A673 (cell line): ENCODE measurements around the gene ZCCHC3. TPM values are rescaled to one million over a fixed set of nuclear protein-coding genes. Genes with fewer than 3 reads are reported as not detected.
A peak's percentile ranks its signal among the peaks of the same experiment; 100 is the strongest.

Experiments used
- BruUV-seq: library from RNA; stranded (reverse); fragments of 400-500 nt; replicated peaks from 2 replicates; lab custom pipeline; 2021; lab: Mats Ljungman, UMichigan
- CTCF ChIA-PET: fragments of 300-600 bp; sonication (Branson Sonifier 250); formaldehyde crosslinking; loops from one replicate; lab custom pipeline; 2022; ENCODE audit warnings: antibody characterized with exemption; lab: Charles Lee
- POLR2A ChIA-PET: fragments of 300-600 bp; sonication (Branson Sonifier 250); formaldehyde crosslinking; loops from one replicate; lab custom pipeline; 2022; ENCODE audit warnings: antibody characterized with exemption; ENCODE audit not compliant: low non-redundant PET; lab: Charles Lee
- DNase-seq: peaks from one replicate; pipeline ENCODE4 v3.0.0-alpha.2; 2015; ENCODE audit warnings: low spot score
- H3K27ac ChIP-seq: fragments of 200-600 bp; sonication (generic); 2 replicates; pipeline ENCODE4 v1.5.1; 2016; ENCODE audit warnings: mixed run types, low read depth, mild to moderate bottlenecking, mixed read lengths, antibody characterized with exemption, low read length; ENCODE audit not compliant: poor library complexity, severe bottlenecking
- H3K27me3 ChIP-seq: fragments of 200-600 bp; sonication (generic); replicated peaks from 2 replicates; pipeline ENCODE4 v1.6.1; 2017; ENCODE audit warnings: mixed run types, low read depth, mild to moderate bottlenecking, mixed read lengths, antibody characterized with exemption, low read length; ENCODE audit not compliant: insufficient read depth, poor library complexity
- H3K36me3 ChIP-seq: fragments of 200-600 bp; sonication (generic); 2 replicates; pipeline ENCODE4 v1.6.1; 2016; ENCODE audit warnings: mixed run types, mild to moderate bottlenecking, mixed read lengths, antibody characterized with exemption, low read length; ENCODE audit not compliant: insufficient read depth, poor library complexity, severe bottlenecking
- H3K4me1 ChIP-seq: fragments of 200-600 bp; sonication (generic); 2 replicates; pipeline ENCODE4 v1.6.1; 2017; ENCODE audit warnings: mixed run types, mild to moderate bottlenecking, mixed read lengths, antibody characterized with exemption, low read length; ENCODE audit not compliant: insufficient read depth, poor library complexity, severe bottlenecking
- H3K4me3 ChIP-seq: fragments of 200-600 bp; sonication (generic); 2 replicates; pipeline ENCODE4 v1.5.1; 2016; ENCODE audit warnings: low read depth, mixed run types, mild to moderate bottlenecking, mixed read lengths, low read length; ENCODE audit not compliant: poor library complexity, severe bottlenecking
- H3K9me3 ChIP-seq: fragments of 200-600 bp; sonication (generic); 2 replicates; pipeline ENCODE4 v1.6.1; 2016; ENCODE audit warnings: mixed run types, low read depth, mild to moderate bottlenecking, mixed read lengths, antibody characterized with exemption, low read length; ENCODE audit not compliant: poor library complexity, severe bottlenecking
- EZH2 ChIP-seq: fragments of 200-600 bp; sonication (generic); IDR thresholded peaks from 2 replicates; pipeline ENCODE4 v1.6.1; 2017; ENCODE audit warnings: borderline replicate concordance, low read depth, mild to moderate bottlenecking, mixed read lengths, antibody characterized with exemption, low read length; ENCODE audit not compliant: poor library complexity, severe bottlenecking
- intact Hi-C: fragments of 100-400 bp; cut with micrococcal nuclease; formaldehyde crosslinking; loops from one replicate; pipeline ENCODE4 v1.10.0; 2022; ENCODE audit not compliant: unreplicated experiment
- total RNA-seq: library from RNA; stranded (reverse); gene quantifications from 2 replicates; pipeline ENCODE4 v1.2.3, GENCODE V29; 2021
- TF ChIP-seq, protein P1 (sequence below): fragments of 300-800, 200-600 bp; sonication (generic); conservative IDR thresholded peaks from 2 replicates; pipeline ENCODE4 v1.5.1; 2017; ENCODE audit warnings: low read depth, mild to moderate bottlenecking, antibody characterized with exemption, low read length, moderate library complexity, mixed read lengths

The ZCCHC3 gene
- total RNA-seq, 1 experiment from 2014 or later, result 39.6 TPM

GRCh38 chr20:294602-295001 lies 2.8 kb upstream of the ZCCHC3 start:
- Histone ChIP-seq H3K9me3 (no peaks in the 10 kb centered on the region), H3K4me1 (peaks cover 13% of the 10 kb centered on the region), H3K27ac (no peak overlapping the region), H3K36me3 (peaks cover 4% of the 10 kb centered on the region), H3K27me3 (no peaks in the 10 kb centered on the region), H3K4me3 (no peak overlapping the region)
- BruUV-seq, result no TSS peak
- intact Hi-C loops, result no loop called here
- TF ChIP-seq EZH2, result no peak
- TF ChIP-seq, protein P1, sequence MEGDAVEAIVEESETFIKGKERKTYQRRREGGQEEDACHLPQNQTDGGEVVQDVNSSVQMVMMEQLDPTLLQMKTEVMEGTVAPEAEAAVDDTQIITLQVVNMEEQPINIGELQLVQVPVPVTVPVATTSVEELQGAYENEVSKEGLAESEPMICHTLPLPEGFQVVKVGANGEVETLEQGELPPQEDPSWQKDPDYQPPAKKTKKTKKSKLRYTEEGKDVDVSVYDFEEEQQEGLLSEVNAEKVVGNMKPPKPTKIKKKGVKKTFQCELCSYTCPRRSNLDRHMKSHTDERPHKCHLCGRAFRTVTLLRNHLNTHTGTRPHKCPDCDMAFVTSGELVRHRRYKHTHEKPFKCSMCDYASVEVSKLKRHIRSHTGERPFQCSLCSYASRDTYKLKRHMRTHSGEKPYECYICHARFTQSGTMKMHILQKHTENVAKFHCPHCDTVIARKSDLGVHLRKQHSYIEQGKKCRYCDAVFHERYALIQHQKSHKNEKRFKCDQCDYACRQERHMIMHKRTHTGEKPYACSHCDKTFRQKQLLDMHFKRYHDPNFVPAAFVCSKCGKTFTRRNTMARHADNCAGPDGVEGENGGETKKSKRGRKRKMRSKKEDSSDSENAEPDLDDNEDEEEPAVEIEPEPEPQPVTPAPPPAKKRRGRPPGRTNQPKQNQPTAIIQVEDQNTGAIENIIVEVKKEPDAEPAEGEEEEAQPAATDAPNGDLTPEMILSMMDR, result no peak
- CTCF ChIA-PET, result no interaction called here
- DNase-seq, result no peak
- POLR2A ChIA-PET, result no interaction called here

DNA sequence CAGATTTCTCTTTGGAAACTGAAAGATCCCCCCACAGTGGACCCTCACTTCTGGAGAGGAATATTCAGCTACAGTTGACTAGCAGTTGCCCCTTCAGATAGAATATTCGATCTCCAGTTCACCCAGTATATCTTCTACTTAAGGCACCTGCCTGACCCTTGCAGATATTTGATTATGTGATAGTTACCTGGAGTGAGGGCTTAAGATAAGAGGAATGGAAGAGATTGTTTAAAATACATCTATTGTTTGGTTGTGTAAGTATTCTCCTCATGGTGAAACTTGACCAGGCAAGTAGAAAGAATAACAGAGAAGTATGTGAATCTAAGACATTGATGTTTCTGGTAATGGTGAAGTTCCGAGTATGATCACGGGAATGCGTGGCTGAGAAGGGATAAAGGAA lies 1.6 kb upstream of the ZCCHC3 start:
- H3K4me3 ChIP-seq, result no peak overlapping the region
- peaks cover 12% of the 10 kb centered on the region for H3K36me3 ChIP-seq
- no peak for DNase-seq
- TF ChIP-seq EZH2, result no peak
- TF ChIP-seq, protein P1, result no peak
- peaks cover 18% of the 10 kb centered on the region for H3K4me1 ChIP-seq
- BruUV-seq, result no TSS peak
- intact Hi-C loops, result no loop called here
- CTCF ChIA-PET, result no interaction called here
- POLR2A ChIA-PET, result no interaction called here
- H3K27ac ChIP-seq, result no peak overlapping the region
- no peaks in the 10 kb centered on the region for H3K27me3 ChIP-seq
- H3K9me3 ChIP-seq, result no peaks in the 10 kb centered on the region

DNA sequence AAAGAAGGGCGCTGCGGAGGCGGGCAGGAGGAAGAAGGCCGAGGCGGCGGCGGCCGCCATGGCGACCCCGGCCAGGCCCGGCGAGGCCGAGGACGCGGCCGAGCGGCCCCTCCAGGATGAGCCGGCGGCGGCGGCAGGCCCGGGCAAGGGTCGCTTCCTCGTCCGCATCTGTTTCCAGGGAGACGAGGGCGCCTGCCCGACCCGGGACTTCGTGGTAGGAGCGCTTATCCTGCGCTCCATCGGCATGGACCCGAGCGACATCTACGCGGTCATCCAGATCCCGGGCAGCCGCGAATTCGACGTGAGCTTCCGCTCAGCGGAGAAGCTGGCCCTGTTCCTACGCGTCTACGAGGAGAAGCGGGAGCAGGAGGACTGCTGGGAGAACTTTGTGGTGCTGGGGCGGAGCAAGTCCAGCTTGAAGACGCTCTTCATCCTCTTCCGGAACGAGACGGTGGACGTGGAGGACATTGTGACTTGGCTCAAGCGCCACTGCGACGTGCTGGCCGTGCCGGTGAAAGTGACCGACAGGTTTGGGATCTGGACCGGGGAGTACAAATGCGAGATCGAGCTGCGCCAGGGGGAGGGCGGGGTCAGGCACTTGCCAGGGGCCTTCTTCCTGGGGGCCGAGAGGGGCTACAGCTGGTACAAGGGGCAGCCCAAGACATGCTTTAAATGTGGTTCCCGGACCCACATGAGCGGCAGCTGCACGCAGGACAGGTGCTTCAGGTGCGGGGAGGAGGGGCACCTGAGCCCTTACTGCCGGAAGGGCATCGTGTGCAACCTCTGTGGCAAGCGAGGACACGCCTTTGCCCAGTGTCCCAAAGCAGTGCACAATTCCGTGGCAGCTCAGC lies 780 bp downstream of the ZCCHC3 start:
- peak; percentile 72 for DNase-seq

More for the DNA sequence above, 780 bp downstream of the ZCCHC3 start:
- TF ChIP-seq EZH2, result no peak
- TF ChIP-seq, protein P1, result no peak
- CTCF ChIA-PET, result interaction anchor here (0.7 kb wide), 3 partner anchors 12 to 56 kb away, joined by 3 to 8 read pairs (median 4); no protein-coding TSS in a partner anchor
- H3K4me3 ChIP-seq, result peak overlapping the region; percentile 88
- peaks cover 32% of the 10 kb centered on the region for H3K4me1 ChIP-seq
- H3K27me3 ChIP-seq, result no peaks in the 10 kb centered on the region
- intact Hi-C loops, result loop anchor here (1.0 kb wide), 1 partner anchor 29 kb away; no protein-coding TSS in a partner anchor
- H3K27ac ChIP-seq, result peak overlapping the region; percentile 99
- H3K9me3 ChIP-seq, result no peaks in the 10 kb centered on the region
- no TSS peak for BruUV-seq
- POLR2A ChIA-PET, result no interaction called here
- H3K36me3 ChIP-seq, result peaks cover 12% of the 10 kb centered on the region
